ENCODE results near the gene HTT.

HTT gene

DNA sequence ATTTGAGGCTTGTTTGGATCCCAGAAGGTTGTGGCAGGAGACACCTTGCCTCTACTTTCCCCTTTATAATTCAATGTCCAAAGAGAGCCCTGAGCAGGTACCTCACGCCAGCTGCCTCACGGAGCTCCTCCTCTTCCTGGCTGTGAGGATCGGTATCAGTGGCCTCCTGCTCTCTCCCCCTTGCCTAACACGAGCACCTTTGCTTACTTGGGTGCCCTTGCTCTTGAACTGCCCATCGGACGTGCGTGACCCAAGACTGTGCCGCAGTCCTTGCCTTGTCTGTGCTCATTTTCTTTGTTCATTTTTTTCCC lies 146.7 kb downstream of the HTT start:
- no peaks in the 10 kb centered on the region for H3K4me1 ChIP-seq (ENCODE audit: control insufficient read depth, low read length)
- no peak overlapping the region for H3K4me3 ChIP-seq (ENCODE audit: low read length)
- no peaks in the 10 kb centered on the region for H3F3A ChIP-seq (ENCODE audit: control insufficient read depth, insufficient read depth)
- H3K9me2 ChIP-seq (replicated peaks; ENCODE audit: control insufficient read depth, low read length): no peaks in the 10 kb centered on the region
- H3K27me3 ChIP-seq (ENCODE audit: control insufficient read depth, low read length): no peaks in the 10 kb centered on the region
- no peaks in the 10 kb centered on the region for H4K20me1 ChIP-seq (ENCODE audit: control insufficient read depth, insufficient read depth, low read depth, low read length)
- peaks cover 91% of the 10 kb centered on the region for H3K36me3 ChIP-seq (ENCODE audit: control insufficient read depth, low read length)
- no peak overlapping the region for H3K27ac ChIP-seq (ENCODE audit: low read depth, low read length)
- H3K9me3 ChIP-seq (ENCODE audit: control insufficient read depth, insufficient read depth, low read length): no peaks in the 10 kb centered on the region
- no peaks in the 10 kb centered on the region for H3K79me2 ChIP-seq (ENCODE audit: control insufficient read depth, low read length)
- TF ChIP-seq, protein P1, sequence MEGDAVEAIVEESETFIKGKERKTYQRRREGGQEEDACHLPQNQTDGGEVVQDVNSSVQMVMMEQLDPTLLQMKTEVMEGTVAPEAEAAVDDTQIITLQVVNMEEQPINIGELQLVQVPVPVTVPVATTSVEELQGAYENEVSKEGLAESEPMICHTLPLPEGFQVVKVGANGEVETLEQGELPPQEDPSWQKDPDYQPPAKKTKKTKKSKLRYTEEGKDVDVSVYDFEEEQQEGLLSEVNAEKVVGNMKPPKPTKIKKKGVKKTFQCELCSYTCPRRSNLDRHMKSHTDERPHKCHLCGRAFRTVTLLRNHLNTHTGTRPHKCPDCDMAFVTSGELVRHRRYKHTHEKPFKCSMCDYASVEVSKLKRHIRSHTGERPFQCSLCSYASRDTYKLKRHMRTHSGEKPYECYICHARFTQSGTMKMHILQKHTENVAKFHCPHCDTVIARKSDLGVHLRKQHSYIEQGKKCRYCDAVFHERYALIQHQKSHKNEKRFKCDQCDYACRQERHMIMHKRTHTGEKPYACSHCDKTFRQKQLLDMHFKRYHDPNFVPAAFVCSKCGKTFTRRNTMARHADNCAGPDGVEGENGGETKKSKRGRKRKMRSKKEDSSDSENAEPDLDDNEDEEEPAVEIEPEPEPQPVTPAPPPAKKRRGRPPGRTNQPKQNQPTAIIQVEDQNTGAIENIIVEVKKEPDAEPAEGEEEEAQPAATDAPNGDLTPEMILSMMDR (IDR thresholded peaks at IDR 0.05; ENCODE audit: low read depth, low read length, poor library complexity, severe bottlenecking): no peak
- no peak for TF ChIP-seq EZH2phosphoT487 (IDR thresholded peaks at IDR 0.05; ENCODE audit: borderline replicate concordance, low read length)
- H3K4me2 ChIP-seq (ENCODE audit: low read length): no peak overlapping the region

DNA sequence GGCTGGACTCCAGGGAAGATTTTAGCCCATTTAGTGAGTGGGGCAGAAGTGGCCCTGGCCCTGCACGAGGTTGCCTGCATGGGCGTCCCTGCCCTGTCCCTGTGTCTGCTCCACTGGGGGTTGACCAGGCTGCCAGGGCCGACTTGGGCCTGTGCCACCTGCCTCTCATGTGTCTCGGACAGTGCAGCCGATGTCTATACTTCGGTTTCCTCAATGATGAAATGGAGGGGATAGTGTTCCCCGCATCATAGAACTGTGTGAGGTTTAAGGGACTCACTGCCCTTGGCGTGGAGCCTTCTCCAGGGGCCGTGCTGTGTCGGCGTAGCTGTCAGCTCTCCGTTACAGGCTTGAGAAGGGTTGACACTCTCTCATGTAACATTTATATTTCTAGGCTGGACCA lies 147.5 kb downstream of the HTT start:
- Histone ChIP-seq H3K27me3 (ENCODE audit: control insufficient read depth, low read length) (no peaks in the 10 kb centered on the region), H3F3A (ENCODE audit: control insufficient read depth, insufficient read depth) (no peaks in the 10 kb centered on the region), H3K27ac (ENCODE audit: low read depth, low read length) (no peak overlapping the region), H3K9me3 (ENCODE audit: control insufficient read depth, insufficient read depth, low read length) (no peaks in the 10 kb centered on the region), H4K20me1 (ENCODE audit: control insufficient read depth, insufficient read depth, low read depth, low read length) (no peaks in the 10 kb centered on the region), H3K9me2 (replicated peaks; ENCODE audit: control insufficient read depth, low read length) (no peaks in the 10 kb centered on the region), H3K4me2 (ENCODE audit: low read length) (no peak overlapping the region), H3K79me2 (ENCODE audit: control insufficient read depth, low read length) (no peaks in the 10 kb centered on the region), H3K36me3 (ENCODE audit: control insufficient read depth, low read length) (peaks cover 94% of the 10 kb centered on the region), H3K4me1 (ENCODE audit: control insufficient read depth, low read length) (no peaks in the 10 kb centered on the region), H3K4me3 (ENCODE audit: low read length) (no peak overlapping the region)
- no peak for TF ChIP-seq EZH2phosphoT487 (IDR thresholded peaks at IDR 0.05; ENCODE audit: borderline replicate concordance, low read length)
- TF ChIP-seq, protein P1 (IDR thresholded peaks at IDR 0.05; ENCODE audit: low read depth, low read length, poor library complexity, severe bottlenecking): no peak

DNA sequence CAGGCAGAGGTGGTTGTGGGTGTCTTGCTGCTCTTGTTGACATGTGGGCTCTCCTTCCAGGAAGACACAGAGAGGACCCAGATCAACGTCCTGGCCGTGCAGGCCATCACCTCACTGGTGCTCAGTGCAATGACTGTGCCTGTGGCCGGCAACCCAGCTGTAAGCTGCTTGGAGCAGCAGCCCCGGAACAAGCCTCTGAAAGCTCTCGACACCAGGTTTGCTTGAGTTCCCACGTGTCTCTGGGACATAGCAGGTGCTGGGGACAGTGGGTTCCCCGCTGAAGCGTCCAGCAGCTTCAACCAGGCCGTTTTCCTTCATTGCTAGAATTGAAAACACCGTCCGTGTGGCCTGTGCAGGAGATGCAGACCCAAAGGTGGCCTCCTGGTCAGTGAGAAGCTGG lies 148.9 kb downstream of the HTT start:
- no peaks in the 10 kb centered on the region for H3K27me3 ChIP-seq (ENCODE audit: control insufficient read depth, low read length)
- no peaks in the 10 kb centered on the region for H3K4me1 ChIP-seq (ENCODE audit: control insufficient read depth, low read length)
- peaks cover 88% of the 10 kb centered on the region for H3K36me3 ChIP-seq (ENCODE audit: control insufficient read depth, low read length)
- H3K27ac ChIP-seq (ENCODE audit: low read depth, low read length): no peak overlapping the region
- H4K20me1 ChIP-seq (ENCODE audit: control insufficient read depth, insufficient read depth, low read depth, low read length): no peaks in the 10 kb centered on the region
- H3K4me3 ChIP-seq (ENCODE audit: low read length): no peak overlapping the region
- no peaks in the 10 kb centered on the region for H3K9me3 ChIP-seq (ENCODE audit: control insufficient read depth, insufficient read depth, low read length)
- no peaks in the 10 kb centered on the region for H3K79me2 ChIP-seq (ENCODE audit: control insufficient read depth, low read length)
- H3K4me2 ChIP-seq (ENCODE audit: low read length): no peak overlapping the region
- TF ChIP-seq EZH2phosphoT487 (IDR thresholded peaks at IDR 0.05; ENCODE audit: borderline replicate concordance, low read length): no peak
- TF ChIP-seq, protein P1 (IDR thresholded peaks at IDR 0.05; ENCODE audit: low read depth, low read length, poor library complexity, severe bottlenecking): no peak
- H3F3A ChIP-seq (ENCODE audit: control insufficient read depth, insufficient read depth): no peaks in the 10 kb centered on the region
- H3K9me2 ChIP-seq (replicated peaks; ENCODE audit: control insufficient read depth, low read length): no peaks in the 10 kb centered on the region
